NCI-H128 (cell line): ENCODE measurements around the gene RNF157.

ENCODE experiments used
- DNase-seq: peaks from one replicate; lab custom pipeline; 2025; ENCODE audit not compliant: unreplicated experiment; lab: John Stamatoyannopoulos, UW

Gene RNF157

DNA sequence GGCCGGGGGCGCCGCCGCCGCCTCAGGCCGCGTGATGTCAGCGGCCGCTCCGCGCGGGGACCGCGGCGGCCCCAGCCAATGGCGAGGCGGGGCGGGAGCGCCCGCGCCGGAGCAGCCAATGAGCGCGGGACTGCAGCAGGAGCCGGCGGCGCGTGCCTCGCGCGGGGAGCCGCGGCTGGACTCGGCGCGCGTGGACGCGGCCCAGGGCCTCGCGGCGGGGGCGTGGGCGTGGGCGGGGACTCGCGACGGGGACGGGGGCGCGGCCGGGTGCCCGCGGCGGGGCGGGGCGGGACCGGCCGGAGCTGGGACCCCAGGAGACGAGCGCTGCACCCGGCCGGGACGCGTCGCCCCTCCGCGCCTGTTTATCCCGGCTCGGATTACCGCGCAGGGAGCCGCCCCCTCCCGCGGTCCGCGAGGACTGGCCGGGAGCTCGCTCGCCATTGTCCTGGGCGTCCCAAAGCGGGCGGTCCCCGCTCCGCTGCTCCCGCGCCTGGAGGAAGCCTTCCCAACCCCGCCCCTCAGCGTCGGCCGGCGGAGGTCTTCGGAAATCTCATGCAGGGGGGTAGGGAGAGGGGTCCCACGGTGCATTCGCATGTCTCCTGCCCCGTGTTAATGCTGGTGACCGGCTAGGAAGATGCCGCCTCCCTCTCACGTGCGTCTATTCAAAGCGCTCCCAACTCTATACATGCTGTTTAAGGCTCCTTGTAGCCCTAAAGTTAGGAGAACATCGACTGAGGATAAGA lies at the start of gene RNF157:
Gene RNF157 (minus strand): TSS at position 33 of the 743 bp plus-strand sequence. CDS start 253 bp downstream, outside the sequence.
- DNase-seq: no peak

DNA sequence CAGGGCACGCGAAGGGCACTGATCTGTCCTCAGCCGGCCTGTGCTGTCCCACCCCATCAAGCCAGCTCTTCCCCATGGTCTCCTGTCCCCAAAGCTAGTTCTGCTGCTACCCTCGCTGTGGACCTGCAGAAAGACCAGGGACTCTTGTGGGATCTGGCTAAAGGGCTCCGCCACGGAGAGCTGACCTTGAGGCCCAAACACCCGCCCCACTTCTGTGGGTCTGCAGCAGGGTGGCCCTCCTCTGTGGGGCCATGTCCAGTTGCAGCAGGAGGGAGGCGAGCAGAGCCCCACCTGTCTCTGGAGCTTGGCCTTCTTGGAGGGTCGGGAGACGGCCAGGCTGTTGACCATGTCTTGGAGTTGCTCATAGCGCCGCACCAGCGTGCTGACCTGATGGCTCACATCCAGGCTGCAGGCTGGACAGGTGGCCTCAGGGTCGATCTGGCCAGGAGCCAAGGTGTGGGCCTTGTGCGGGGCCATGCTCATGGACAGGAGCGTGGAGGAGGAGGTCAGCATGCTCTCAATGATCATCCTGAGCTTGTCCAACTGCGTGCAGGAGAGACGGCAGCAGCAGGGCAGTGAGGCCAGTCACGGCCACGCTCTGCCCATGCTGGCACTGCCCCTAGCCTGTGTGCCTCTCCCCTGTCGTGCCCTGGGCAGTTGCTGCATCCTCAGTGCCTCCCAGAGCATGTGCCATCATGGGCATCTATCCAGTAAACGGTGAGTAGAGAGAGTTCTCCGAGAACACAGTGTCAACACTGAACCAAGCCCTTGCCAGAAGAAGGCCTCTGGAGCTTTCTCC lies 41.5 kb upstream of the RNF157 start:
- no peak for DNase-seq

DNA sequence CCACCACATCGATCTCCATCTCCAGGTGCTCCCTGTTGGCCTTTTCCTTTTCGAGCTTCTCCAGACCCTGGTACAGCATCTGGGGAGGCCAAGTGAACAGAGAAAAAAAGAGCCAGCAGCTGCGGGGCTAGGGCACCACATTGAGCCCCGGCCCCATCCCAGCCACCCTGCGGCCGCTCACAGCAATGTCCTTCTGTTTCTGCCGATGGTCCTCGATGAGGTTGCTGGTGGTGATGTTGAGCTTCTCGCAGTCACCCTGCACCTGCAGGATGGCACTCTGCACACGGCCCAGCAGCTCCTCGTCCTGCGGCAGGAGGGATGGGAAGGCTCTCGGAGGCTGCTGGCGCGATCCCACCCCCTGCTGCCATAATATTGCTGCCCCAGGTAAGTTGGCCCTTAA lies 40.4 kb upstream of the RNF157 start:
- no peak for DNase-seq

DNA sequence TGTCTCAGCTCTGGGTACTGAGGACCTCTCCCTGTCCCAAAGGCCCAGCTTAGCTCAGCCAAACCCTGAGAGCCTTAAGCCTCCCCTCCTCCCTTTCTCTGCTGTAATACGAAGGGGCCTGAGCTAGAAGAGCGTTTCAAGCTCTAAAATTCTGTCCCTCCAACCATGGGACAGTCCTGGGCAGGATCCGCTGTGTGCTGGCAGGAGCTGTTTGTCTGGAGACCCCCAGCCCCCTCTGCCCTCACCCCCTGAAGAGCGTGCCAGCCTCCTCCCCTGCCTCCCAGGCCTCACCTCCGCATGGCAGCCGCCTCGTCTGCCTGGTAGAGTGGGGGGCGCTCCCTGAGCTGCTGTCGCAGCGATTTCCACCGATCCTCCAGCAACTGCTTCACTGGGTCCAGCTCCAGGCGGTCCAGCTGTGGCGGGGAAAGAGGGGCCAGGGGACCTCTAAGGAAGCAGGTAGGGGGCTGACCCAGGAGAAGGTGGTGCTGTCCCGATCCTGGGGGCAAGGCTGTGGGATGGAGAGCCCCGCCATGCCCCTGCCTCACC lies 39.5 kb upstream of the RNF157 start:
- no peak for DNase-seq

DNA sequence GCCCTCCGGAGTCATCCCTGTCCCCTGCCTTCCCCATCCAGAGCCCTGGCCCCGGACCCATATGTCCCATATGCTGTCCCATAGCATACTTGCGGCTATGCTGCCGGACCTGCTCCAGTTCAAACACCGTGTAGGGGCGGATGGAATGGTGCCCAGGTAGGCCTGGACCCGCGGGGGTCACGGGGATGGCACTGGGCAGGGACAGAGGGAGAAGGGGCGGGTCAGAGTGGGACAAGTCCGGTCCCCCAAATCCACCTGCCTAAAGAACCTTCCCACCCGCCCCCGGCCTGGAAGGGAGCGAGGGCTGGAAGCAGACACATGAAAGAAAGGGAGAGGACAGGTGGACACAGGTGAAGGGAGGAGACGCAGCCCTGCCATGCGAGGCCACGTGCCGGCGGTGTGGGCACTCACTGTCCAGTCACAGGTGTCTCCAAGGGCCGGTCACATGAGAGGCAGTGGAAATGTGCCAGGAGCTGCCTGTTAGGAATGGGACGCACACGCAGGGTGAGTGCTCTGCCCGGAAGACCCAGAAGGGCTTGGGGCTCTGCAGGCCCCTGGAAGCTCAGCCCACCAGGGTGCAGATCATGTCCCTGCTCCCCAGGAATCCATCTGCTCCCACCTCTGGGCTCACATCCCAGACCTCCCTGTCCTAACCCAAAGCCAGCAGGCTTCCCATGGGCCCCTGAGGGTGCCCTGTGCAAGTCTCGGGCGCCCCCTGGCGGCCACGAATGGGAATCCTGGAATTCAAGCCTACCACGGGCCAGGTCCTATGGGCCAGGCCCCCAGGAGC lies 38.9 kb upstream of the RNF157 start:
- DNase-seq: peak; percentile 11

DNA sequence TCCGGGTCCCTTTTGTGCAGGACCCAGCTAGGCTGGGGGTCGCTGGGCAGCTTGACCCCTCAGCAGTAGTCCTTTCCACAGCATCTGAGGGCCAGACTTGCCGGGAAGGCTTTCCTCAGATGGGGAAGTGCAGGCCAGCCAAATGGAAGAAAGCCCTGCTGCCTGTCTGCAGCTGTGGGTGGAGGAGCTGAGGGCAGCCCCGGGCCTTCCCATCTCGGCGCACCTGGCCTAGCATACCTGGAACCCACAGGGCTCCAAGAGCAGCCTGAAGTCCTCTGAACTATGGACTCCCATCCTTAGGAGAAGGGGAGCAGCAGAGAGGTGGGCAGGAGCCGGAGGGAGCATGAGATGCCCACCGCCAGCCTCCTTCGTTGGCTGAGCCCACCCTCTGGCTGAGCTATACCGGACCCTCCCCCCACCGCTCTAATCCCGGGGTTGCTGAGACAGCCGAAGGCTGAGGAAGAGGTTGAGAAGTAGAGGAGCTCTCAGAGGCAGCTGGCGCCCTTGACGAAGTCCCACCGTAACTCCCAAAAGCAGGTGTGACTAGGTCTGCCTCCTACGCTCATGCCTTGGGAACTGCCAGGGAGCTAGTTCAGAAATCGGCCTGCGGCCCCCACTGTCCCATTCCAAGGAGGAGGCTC lies 38.1 kb upstream of the RNF157 start:
- DNase-seq: no peak

DNA sequence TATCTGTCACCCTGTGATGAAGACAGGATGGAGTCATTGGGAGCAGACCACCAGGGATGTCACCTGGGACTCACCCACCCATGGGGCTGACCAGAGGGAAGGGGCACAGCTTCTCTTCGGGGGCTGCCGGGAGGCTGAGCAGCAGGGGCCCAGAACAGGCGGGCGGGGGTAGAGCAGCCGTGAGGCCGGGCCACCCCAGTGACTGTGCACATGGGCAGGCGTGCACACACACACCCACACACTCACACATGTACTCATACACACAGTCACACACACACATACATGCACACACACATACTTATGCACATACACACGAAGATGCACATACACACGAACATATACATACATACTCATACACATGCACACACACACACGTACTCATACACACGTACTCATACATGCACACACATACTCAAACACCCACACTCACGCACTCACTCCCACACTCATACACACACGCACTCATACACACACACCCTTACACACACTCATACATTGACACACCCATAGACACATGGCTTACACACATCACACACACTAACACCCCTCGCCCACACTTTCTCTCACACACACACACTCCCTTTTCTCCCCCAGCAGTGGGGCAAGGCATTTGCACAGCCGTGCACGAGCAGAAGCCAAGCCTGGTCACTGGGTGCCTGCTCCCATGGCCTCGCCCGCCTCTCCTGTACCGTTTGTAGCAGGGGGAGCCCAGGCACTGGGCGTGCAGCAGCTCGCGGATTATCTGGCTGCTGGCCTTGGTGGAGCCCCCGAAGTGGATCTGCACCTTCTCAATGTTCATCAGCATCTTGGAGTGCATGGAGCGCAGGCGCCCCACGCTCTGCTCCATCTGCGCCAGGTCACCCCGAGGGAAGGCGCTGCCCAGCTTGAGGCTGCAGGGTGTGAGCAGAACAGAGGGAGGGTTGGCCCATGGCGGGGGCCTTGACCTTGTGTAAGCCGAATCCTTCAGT lies 37.3 kb upstream of the RNF157 start:
- no peak for DNase-seq

DNA sequence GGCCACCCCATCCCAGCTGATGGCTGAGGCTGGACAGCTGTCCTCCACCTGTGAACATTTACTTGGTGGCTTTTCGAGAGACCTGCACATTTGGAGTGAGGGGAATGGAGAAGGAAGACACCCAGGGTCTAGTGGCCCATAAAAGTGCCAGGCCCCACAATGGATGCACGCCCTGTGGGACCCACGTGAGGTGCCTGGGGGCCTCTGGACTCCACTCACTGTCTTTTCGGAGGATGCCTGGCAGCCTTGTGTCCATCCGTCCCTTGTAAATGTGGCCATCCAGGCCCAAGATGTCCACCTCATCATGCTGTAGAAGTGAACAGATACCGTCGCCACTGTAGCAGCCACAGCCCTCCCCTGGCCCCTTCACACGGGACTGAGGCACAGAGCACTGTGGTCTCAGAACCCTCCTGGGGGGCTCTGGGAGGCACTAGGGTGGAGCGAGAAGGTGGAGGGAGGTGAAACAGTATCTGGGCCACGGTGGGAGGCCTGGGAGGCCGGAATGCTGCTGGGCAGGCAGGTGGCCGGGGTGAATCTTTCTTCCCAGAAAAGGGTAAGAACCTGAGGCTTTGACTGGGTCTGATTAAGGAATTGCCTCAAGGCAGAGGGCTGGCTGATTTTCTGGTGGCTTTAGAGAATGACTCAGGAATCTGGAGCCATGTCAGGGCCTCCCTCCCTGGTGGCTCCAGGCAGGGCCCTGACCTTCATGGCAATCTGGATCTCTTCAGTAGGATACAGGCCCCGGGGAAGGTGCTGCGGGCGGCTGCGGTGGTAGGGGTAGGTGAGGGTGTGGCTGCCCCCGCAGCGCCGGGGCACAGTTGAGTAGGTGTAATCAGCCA lies 36.4 kb upstream of the RNF157 start:
- DNase-seq: no peak

DNA sequence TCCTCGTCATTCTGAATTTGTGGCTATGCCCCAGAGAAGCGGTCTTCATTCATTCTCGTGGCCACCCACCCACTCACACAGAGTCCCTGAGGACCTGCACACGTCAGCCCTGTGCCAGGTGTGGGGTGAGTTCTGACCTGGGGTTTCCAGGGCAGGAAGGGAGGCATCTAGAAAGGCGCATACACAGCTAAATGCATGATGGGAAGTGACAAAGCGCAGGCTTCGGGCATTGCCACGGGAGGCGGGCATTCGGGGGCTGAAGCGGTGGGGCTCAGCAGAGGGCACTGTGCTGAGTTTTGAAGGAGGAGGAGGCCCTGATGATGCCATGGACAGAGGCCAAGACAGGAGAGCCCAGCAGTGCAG lies 35.8 kb upstream of the RNF157 start:
- no peak for DNase-seq

DNA sequence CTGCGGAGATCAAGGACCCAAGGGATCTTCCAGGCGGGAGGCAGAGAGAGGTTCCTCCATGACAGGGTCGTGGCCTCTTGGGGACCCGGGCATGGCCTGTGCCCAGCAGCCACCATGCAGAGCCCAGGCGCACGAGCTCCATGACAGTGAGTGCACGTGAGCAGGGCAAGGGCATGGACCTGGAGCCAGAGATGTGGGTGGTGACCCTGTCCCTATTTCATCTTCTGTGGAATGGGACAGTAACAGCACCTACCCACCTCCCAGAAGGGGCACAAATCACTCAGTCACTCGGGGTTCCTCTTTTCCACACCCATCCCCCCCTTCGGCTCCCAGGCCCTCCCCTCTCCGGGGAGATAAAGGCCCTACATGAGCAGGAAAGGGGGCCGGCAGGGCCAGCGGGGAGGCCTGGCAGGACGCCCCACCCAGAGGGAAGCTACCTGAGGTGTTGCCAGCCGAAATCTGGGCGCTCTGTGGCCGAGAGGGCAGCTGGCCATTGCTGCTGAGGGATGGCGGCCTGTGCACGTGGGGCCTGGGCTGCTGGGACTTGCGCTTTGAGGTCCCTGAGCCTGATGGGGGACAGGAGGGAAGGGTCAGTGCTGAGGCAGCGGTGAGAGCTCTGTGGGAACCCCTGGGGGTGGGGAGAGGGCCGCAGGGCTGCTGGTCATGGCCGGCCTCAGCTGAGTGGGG lies 35.2 kb upstream of the RNF157 start:
- no peak for DNase-seq

DNA sequence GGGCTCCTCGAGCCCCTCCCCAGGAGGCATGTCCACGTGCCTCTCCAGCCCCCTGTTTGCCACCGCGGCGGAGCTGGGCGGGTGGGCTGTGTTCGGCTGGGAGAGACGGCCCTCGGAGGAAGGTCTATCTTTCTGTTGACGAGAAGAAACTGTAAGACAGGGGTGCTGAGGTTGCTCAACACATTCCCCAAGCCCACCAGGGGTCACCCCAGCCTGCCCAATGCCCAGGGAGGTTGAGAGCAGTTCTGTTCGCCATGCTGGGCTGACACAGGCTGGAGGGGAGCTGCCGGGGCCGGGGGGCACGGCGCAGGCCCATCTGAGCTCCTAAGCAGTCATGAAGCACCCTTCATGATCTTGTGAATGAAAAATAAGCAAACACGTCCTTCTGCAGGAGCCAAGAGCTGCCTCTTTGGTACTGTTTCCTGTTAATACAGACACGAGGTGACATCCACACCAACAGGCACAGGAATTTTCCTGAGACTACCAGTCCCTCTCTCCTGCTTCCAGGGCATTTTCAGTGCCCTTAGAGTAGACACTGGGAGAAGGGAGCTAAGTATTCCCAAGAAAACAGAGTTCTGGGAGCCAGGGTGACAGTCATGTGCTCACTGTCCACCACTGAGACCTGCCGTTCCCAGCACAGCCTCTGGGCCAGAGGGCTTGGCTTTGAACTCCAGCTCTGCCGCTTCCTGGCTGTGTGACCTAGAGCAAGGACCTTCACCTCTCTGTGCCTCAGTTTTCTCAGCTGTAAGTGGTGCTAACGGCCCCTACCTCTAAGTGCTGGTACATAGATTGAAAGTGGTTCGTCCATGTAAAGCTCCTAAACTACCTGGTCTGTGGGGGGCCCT lies 34.0 kb upstream of the RNF157 start:
- DNase-seq: no peak

DNA sequence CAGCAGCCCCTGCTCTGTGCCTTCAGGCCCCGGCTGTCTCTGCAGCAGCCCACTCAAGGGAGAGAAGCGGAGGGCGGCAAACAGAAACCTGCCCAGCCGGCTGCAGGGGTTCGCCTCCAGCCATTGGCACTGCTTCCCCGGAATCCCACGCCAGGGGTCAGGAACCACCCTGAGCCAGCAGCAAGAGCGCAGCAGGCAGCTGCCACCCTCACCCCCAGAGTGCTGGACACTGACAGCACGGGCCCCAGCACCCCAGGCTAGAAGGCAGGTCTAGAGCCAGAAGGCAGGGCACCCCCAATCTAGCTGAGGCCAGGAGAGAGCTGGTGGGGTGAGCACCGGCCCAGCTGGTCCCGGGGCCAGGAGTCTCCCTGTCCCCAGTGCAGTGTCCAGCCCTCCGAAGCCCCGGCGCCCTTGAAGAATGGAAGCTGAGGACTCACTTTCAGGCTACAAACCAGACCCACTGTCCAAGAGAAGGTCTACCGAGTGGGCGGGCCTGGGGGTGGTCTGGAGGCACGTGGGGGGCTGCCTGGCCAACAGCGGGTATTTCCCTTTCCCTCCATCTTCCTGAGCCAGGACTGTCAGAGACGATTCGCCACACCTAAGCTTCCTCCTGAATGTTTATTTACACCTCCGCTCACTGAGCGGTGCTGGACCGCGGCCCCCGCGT lies 33.3 kb upstream of the RNF157 start:
- DNase-seq: no peak

DNA sequence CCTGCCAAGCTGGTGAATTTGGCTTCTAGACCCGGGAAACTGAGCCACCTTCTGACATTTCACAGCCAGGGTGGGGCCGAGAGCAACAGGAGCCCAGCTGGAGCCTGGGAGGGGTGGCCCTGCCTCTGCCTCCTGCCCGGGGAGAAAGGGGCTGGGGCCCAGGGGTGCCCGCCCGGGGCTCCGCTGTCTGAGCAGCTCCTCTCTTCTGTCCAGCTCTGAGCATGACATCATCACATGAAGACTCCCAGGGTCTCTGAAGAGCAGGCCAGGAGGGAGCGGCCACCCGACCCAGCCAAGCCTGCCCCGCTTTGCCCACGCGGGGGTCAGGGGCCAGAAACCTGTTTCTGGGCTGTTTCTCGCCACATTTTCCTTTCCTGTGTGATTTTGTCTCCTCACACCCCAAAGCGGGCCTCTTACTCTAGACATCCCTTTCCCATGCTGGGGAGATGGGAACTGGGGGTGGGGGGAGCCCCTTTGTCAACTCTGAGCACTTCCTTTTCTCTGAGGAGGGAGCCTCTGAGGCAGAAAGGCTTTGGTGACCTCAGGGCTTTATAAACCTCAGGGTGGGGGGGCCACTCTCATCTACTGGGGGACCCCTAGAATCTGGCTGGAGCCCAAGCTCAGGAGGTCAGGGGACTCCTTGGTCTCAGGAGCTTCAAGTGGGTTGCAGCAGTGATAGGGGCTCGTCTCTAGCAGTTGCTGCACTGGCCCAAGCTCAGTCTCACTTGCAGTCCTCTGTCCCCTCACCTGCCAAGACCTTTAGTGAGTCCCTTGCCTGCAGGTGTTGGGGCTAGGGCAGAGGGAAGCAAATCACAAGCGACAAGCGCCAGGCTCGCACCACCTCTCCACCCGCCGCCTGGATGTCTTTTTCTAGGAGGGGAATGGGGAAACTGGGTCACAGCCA lies 32.5 kb upstream of the RNF157 start:
- no peak for DNase-seq

DNA sequence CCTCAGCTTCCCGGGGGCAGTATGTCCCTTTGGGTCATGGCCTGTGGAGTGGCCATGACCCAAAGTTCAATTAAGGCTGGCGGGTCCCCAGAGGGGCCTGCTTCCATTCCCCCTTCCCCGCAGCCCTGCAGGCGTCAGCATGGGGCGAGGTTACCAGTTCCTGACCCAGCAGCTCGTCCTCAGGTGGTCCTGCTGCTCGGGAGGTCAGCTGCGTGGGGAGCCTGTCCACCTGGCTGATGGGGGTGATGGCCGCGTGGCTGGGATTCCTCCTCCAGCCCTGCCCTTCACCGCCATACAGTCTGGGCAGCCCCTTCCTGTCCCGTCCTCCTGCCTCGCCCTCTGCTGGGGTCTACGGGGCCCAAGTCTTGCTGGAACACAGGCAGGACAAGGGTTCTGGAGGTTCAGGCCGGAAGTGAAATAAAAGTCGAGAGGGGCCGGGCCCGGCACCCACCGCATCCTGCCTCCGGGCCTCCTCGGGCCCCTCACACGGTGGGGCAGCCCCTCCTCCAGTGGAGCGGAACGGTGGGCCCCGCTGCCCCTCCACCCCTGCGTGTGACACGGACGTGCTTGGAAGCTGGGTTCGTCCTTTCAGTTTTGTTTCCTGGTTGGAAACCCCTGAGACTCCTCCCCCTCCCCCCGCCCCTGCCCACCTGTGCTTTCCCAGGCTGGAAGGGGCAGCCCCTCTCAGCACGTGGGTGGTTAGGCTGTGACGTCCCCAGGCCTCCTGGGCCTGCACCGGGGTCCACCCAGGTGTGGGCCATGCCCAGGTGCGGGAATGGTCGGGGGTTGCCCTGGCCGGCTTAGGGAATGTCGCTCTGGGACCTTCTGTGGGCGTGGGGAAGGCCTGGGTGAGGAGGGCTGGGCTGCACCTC lies 31.6 kb upstream of the RNF157 start:
- no peak for DNase-seq
